SU-DHL-6 (cell line): ENCODE results near the gene ITGB1BP1.

Experiments
- H2AFZ ChIP-seq: fragments of 200-600 bp; sonication (generic); 2 replicates; pipeline ENCODE4 v1.6.1; 2014; ENCODE audit warnings: low read depth, mild to moderate bottlenecking, moderate library complexity, mixed read lengths, antibody characterized with exemption, low read length; ENCODE audit not compliant: severe bottlenecking
- H3F3A ChIP-seq: fragments of 200-600 bp; shearing (Covaris generic); 2 replicates; pipeline ENCODE4 v1.6.0; 2016; ENCODE audit warnings: antibody characterized with exemption, mild to moderate bottlenecking; ENCODE audit not compliant: insufficient read depth
- H3K27ac ChIP-seq: fragments of 200-600 bp; sonication (generic); 2 replicates; pipeline ENCODE4 v1.5.1; 2016; ENCODE audit warnings: low read depth, mild to moderate bottlenecking, low read length, moderate library complexity, mixed read lengths
- H3K27me3 ChIP-seq: fragments of 200-600 bp; sonication (generic), shearing (Covaris generic); 2 replicates; pipeline ENCODE4 v1.6.0; 2014; ENCODE audit warnings: mild to moderate bottlenecking, low read length
- H3K36me3 ChIP-seq: fragments of 200-600 bp; sonication (generic); 2 replicates; pipeline ENCODE4 v1.6.1; 2014; ENCODE audit warnings: mild to moderate bottlenecking, low read length, mixed read lengths
- H3K4me2 ChIP-seq: fragments of 300-600, 200-600 bp; shearing (Covaris generic), sonication (generic); 2 replicates; pipeline ENCODE4 v1.6.0; 2014; ENCODE audit warnings: low read length, low read depth, mild to moderate bottlenecking; ENCODE audit not compliant: poor library complexity, severe bottlenecking
- H3K4me3 ChIP-seq: fragments of 200-600 bp; sonication (generic); 2 replicates; pipeline ENCODE4 v1.5.1; 2014; ENCODE audit warnings: antibody characterized with exemption, low read length, mild to moderate bottlenecking, mixed read lengths; ENCODE audit not compliant: insufficient read depth, poor library complexity, severe bottlenecking
- H3K79me2 ChIP-seq: fragments of 200-600 bp; sonication (generic); 2 replicates; pipeline ENCODE4 v1.6.1; 2014; ENCODE audit warnings: mild to moderate bottlenecking, low read length, moderate library complexity; ENCODE audit not compliant: insufficient read depth
- H3K9ac ChIP-seq: fragments of 200-600 bp; sonication (generic); 2 replicates; pipeline ENCODE4 v1.7.0; 2014; ENCODE audit warnings: mild to moderate bottlenecking, low read length
- H3K9me2 ChIP-seq: fragments of 200-600 bp; sonication (generic); replicated peaks from 2 replicates; pipeline ENCODE4 v1.6.1; 2014; ENCODE audit warnings: low read length; ENCODE audit not compliant: insufficient read depth
- H3K9me3 ChIP-seq: fragments of 200-600 bp; sonication (generic); 2 replicates; pipeline ENCODE4 v1.6.1; 2014; ENCODE audit warnings: low read length, mixed read lengths; ENCODE audit not compliant: insufficient read depth
- H4K20me1 ChIP-seq: fragments of 200-600 bp; sonication (generic); 2 replicates; pipeline ENCODE4 v1.6.1; 2014; ENCODE audit warnings: low read depth, mild to moderate bottlenecking, antibody characterized with exemption, low read length, moderate library complexity, mixed read lengths
- EZH2phosphoT487 ChIP-seq: fragments of 200-600 bp; sonication (generic), shearing (Covaris generic); conservative IDR thresholded peaks from 2 replicates; pipeline ENCODE4 v1.6.1; 2018; ENCODE audit warnings: mild to moderate bottlenecking, antibody characterized with exemption, low read length, moderate library complexity, mixed read lengths
- TF ChIP-seq, protein P1 (sequence below): fragments of 200-600 bp; sonication (generic); IDR thresholded peaks from one replicate; pipeline ENCODE4 v1.5.1; 2017; ENCODE audit warnings: antibody characterized with exemption, mild to moderate bottlenecking, low read length, moderate library complexity; ENCODE audit not compliant: insufficient read depth, poor library complexity, severe bottlenecking

ITGB1BP1 gene

DNA sequence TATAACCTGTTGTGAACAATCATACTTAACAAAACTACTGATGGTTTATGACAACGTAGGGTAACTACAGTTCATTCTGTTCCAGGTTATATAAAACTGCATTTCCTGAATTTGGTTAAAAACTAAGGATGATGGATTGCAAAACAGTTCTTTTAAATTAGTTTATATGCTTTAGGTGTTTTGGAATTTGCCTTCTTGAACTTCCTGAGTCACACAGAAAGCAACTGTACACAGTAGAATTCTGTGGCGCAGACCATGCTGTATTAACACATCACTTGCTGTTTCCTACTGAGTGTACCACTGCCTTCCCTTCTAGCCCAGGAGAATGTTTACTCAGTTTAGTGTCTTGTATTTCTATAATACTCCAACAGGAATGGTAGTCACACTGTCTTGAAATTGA is 19.4 kb downstream of the ITGB1BP1 start:
- Histone ChIP-seq H2AFZ (no peak overlapping the region), H3K9me2 (no peaks in the 10 kb centered on the region), H3K27ac (no peak overlapping the region), H3K4me2 (no peak overlapping the region), H3K9me3 (no peaks in the 10 kb centered on the region), H3K79me2 (no peaks in the 10 kb centered on the region), H3K4me3 (no peak overlapping the region), H3K36me3 (no peaks in the 10 kb centered on the region), H3K9ac (no peak overlapping the region), H3F3A (no peaks in the 10 kb centered on the region), H4K20me1 (no peaks in the 10 kb centered on the region), H3K27me3 (no peaks in the 10 kb centered on the region)
- TF ChIP-seq EZH2phosphoT487: no peak
- TF ChIP-seq, protein P1, sequence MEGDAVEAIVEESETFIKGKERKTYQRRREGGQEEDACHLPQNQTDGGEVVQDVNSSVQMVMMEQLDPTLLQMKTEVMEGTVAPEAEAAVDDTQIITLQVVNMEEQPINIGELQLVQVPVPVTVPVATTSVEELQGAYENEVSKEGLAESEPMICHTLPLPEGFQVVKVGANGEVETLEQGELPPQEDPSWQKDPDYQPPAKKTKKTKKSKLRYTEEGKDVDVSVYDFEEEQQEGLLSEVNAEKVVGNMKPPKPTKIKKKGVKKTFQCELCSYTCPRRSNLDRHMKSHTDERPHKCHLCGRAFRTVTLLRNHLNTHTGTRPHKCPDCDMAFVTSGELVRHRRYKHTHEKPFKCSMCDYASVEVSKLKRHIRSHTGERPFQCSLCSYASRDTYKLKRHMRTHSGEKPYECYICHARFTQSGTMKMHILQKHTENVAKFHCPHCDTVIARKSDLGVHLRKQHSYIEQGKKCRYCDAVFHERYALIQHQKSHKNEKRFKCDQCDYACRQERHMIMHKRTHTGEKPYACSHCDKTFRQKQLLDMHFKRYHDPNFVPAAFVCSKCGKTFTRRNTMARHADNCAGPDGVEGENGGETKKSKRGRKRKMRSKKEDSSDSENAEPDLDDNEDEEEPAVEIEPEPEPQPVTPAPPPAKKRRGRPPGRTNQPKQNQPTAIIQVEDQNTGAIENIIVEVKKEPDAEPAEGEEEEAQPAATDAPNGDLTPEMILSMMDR: no peak

DNA sequence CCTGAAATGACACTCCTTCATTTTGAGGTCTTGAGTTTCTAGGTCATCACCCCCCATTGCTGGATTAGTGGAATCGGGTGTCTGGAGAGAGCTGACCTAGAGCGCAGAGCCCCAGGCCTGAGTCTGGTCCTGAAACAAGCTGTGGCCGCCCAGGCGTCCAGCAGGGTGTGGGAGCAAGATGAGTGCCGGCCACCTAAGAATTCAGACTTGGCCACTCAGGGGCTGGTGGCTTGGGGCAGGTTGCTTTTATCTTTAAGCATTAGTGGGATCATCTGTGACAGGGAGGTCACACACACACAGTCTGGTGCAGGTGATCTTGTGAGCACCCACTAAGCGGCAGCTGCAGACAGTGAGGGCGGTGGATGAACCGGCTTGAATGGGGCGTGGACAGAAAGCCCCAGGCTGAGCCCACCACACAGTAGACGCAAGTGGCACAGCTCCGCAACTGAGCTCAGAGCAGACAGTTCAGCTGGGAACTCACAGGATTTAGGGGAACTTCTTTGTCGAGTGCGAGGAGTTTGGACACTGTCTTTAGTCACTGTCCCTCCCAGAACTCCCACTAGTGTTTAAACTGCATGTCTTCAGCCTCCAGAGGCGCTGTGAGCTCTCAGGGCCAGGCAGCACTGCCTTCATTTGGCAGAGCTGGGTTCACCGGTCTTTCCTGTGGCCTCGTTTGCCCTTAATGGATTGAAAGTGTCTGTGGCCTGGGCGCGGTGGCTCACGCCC is 21.5 kb downstream of the ITGB1BP1 start:
- Histone ChIP-seq H4K20me1 (no peaks in the 10 kb centered on the region), H3F3A (no peaks in the 10 kb centered on the region), H3K27ac (no peak overlapping the region), H3K79me2 (no peaks in the 10 kb centered on the region), H3K9me3 (no peaks in the 10 kb centered on the region), H2AFZ (no peak overlapping the region), H3K36me3 (no peaks in the 10 kb centered on the region), H3K4me2 (no peak overlapping the region), H3K9ac (no peak overlapping the region), H3K27me3 (no peaks in the 10 kb centered on the region), H3K9me2 (no peaks in the 10 kb centered on the region), H3K4me3 (no peak overlapping the region)
- TF ChIP-seq, protein P1: no peak
- TF ChIP-seq EZH2phosphoT487: no peak

DNA sequence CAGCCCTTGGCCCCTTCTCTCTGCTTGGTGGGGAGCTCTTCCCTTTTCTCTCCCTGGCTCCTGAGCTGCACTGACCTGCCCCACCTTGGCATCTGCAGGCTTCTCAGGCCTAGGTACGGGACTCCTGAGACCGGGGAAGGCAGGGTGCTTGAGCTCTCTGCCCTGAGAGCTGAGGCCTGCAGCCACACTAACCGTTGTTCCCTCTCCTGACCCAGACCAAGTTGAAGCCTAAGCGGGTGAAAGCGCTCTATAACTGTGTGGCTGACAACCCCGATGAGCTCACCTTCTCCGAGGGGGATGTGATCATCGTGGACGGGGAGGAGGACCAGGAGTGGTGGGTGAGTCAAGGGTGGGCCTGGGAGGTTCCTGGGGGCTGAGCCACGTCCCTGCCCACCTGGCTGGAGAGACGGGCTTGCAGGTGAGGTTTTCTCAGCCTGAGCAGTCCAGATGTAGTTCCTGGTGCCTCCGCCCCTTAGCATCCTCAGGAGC is 22.2 kb downstream of the ITGB1BP1 start:
- H4K20me1 ChIP-seq: no peaks in the 10 kb centered on the region
- H3K9me2 ChIP-seq: no peaks in the 10 kb centered on the region
- TF ChIP-seq EZH2phosphoT487: no peak
- TF ChIP-seq, protein P1: no peak
- no peaks in the 10 kb centered on the region for H3F3A ChIP-seq
- H3K9me3 ChIP-seq: no peaks in the 10 kb centered on the region
- no peaks in the 10 kb centered on the region for H3K79me2 ChIP-seq
- no peak overlapping the region for H3K4me2 ChIP-seq
- H2AFZ ChIP-seq: no peak overlapping the region
- H3K9ac ChIP-seq: no peak overlapping the region
- no peaks in the 10 kb centered on the region for H3K36me3 ChIP-seq
- no peaks in the 10 kb centered on the region for H3K27me3 ChIP-seq
- no peak overlapping the region for H3K4me3 ChIP-seq
- H3K27ac ChIP-seq: no peak overlapping the region
